NT2/D1 (cell line): Measurements from ENCODE around the gene PCSK9.

ENCODE experiments used
- SUZ12 ChIP-seq: IDR thresholded peaks from 2 replicates; pipeline ENCODE4 v1.6.1; 2011; ENCODE audit not compliant: insufficient read length, insufficient read depth; ENCODE audit errors: extremely low read depth
- YY1 ChIP-seq: IDR thresholded peaks from 2 replicates; pipeline ENCODE4 v1.6.1; 2011; ENCODE audit not compliant: insufficient read length, insufficient read depth
- ZNF274 ChIP-seq: IDR thresholded peaks from 2 replicates; pipeline ENCODE4 v1.6.1; 2011; ENCODE audit warnings: mild to moderate bottlenecking, low read depth, low read length

DNA sequence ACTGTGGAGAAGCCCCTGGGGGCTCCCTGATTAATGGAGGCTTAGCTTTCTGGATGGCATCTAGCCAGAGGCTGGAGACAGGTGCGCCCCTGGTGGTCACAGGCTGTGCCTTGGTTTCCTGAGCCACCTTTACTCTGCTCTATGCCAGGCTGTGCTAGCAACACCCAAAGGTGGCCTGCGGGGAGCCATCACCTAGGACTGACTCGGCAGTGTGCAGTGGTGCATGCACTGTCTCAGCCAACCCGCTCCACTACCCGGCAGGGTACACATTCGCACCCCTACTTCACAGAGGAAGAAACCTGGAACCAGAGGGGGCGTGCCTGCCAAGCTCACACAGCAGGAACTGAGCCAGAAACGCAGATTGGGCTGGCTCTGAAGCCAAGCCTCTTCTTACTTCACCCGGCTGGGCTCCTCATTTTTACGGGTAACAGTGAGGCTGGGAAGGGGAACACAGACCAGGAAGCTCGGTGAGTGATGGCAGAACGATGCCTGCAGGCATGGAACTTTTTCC, 24.8 kb downstream of the PCSK9 start:
- TF ChIP-seq YY1 (no peak), SUZ12 (no peak), ZNF274 (no peak)
